Lower lobe of right lung (tissue), 2 donors: ENCODE data around the gene LRFN5. TPM values are rescaled to one million over a fixed set of nuclear protein-coding genes. Genes with fewer than 3 reads are reported as not detected.

Experiments
- ATAC-seq, 2 donors: fragments of 200-7000 bp; cut with Tn5 transposase; one replicate each; pipeline ENCODE4 v1.9.1; 2020 to 2022; ENCODE audit warnings: mild to moderate bottlenecking in 2 of 2, moderate library complexity in 2 of 2
- DNase-seq: peaks from one replicate; pipeline ENCODE4 v3.0.0-alpha.2; 2020
- H3K27ac ChIP-seq: fragments of 200-600 bp; one replicate; pipeline ENCODE4 v1.8.0; 2022
- H3K27me3 ChIP-seq: fragments of 200-600 bp; one replicate; pipeline ENCODE4 v1.8.0; 2022; ENCODE audit warnings: low read depth
- H3K36me3 ChIP-seq: fragments of 200-600 bp; one replicate; pipeline ENCODE4 v1.8.0; 2022; ENCODE audit warnings: mild to moderate bottlenecking
- H3K4me1 ChIP-seq: fragments of 200-600 bp; one replicate; pipeline ENCODE4 v1.8.0; 2022
- H3K4me3 ChIP-seq: fragments of 200-600 bp; one replicate; pipeline ENCODE4 v1.8.0; 2022; ENCODE audit warnings: mild to moderate bottlenecking
- H3K9me3 ChIP-seq: fragments of 200-600 bp; one replicate; pipeline ENCODE4 v1.8.0; 2022
- intact Hi-C: fragments of 100-400 bp; cut with DNase I; formaldehyde crosslinking; loops from one replicate; pipeline ENCODE4 v1.11.0; 2022
- total RNA-seq: library from RNA; stranded (reverse); fragmentation: NEBNext Ultra II Directional; extraction: Animal tissue kit (Norgen Biotek cat#: 25700); gene quantifications from one replicate; pipeline ENCODE4 v1.2.1, GENCODE V29; 2021
- TF ChIP-seq, protein P1 (sequence below): fragments of 200-600 bp; IDR thresholded peaks from one replicate; pipeline ENCODE4 v1.8.0; 2022; ENCODE audit warnings: antibody characterized with exemption, mild to moderate bottlenecking
- donor health status: DM: no; HTN: yes; CAD: no; lungs with severe emphysema.

The LRFN5 gene
- total RNA-seq, 1 donor from 2014 or later = 1.3 TPM

DNA sequence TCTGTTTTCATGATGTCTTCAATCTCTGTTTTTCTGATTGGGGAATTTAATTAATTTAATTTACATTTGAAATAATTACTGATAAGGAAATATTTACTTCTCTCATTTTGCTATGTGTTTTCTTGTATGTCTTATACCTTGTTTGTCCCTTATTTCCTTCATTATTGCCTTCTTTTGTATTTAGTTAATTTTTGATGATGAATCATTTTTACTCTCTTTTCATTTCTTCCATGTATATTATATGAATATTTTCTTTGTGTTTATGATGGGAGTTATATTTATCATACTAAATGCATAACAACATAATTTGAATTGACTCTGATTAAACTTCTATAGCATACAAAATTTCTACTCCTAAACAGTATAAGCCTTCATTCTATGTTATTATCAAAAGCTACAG lies 309.6 kb downstream of the LRFN5 start:
- Histone ChIP-seq H3K36me3 (no peaks in the 10 kb centered on the region), H3K9me3 (no peaks in the 10 kb centered on the region), H3K4me3 (no peak overlapping the region), H3K4me1 (no peaks in the 10 kb centered on the region), H3K27me3 (no peaks in the 10 kb centered on the region), H3K27ac (no peak overlapping the region)
- intact Hi-C loops = no loop called here
- DNase-seq = no peak
- TF ChIP-seq, protein P1, sequence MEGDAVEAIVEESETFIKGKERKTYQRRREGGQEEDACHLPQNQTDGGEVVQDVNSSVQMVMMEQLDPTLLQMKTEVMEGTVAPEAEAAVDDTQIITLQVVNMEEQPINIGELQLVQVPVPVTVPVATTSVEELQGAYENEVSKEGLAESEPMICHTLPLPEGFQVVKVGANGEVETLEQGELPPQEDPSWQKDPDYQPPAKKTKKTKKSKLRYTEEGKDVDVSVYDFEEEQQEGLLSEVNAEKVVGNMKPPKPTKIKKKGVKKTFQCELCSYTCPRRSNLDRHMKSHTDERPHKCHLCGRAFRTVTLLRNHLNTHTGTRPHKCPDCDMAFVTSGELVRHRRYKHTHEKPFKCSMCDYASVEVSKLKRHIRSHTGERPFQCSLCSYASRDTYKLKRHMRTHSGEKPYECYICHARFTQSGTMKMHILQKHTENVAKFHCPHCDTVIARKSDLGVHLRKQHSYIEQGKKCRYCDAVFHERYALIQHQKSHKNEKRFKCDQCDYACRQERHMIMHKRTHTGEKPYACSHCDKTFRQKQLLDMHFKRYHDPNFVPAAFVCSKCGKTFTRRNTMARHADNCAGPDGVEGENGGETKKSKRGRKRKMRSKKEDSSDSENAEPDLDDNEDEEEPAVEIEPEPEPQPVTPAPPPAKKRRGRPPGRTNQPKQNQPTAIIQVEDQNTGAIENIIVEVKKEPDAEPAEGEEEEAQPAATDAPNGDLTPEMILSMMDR = no peak
- ATAC-seq = no peak

DNA sequence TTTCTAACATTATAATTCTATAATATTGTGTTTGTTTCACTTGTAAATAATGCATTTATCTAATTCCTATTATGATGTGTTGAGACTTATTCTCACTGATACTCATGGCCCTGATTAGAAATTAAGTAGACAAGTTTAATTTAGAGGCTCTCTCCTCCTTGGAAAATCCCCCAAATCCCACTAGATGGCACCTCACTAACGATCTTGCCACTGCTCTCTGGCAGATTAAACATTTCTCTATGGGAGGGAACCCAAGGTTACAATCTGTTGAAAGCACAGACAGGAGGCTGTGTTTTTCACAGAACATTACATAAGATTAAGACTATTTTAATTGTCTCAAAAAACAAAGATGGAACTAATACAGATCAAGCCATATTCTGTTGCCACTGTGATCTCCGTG lies 318.7 kb downstream of the LRFN5 start:
- no peaks in the 10 kb centered on the region for H3K27me3 ChIP-seq
- H3K4me1 ChIP-seq = no peaks in the 10 kb centered on the region
- H3K4me3 ChIP-seq = no peak overlapping the region
- no peaks in the 10 kb centered on the region for H3K36me3 ChIP-seq
- H3K27ac ChIP-seq = no peak overlapping the region
- intact Hi-C loops = no loop called here
- ATAC-seq (no peak), DNase-seq (no peak)
- no peaks in the 10 kb centered on the region for H3K9me3 ChIP-seq
- TF ChIP-seq, protein P1 = no peak

DNA sequence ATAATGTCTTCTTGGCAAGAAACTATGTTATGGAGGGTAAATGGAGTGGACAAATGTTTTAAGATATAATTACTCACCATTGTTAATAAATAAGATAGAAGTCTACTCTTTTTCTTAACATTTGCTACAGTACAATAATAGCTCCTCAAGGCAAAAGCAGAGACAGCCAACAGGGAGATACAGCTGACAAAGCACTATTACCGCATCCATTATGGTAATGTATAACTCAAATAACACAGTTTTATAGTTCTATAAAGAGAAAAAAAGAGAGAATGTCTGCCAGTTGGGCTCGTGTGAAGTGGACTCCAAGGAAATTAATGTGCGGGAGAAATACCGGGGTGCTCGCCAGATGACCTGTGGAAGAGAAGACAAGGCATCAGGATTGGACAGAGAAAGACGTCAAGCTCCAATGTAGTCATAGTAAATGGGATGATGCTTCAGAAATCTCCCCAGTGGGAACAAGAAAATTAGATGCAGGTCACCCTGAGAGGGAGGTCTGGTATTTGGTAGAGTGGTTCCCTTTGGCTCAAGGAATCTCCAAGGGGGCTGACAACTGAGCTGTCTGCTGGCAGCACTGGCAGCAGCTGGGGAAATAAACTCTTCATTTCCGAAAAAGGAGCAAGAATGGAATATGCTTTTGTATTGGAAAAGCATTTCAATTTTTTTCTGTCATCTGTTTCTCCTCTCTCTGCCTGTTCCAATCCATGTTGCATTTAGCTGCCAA lies 343.9 kb downstream of the LRFN5 start:
- H3K27me3 ChIP-seq = no peaks in the 10 kb centered on the region
- TF ChIP-seq, protein P1 = no peak
- H3K4me3 ChIP-seq = no peak overlapping the region
- no peaks in the 10 kb centered on the region for H3K9me3 ChIP-seq
- H3K4me1 ChIP-seq = no peaks in the 10 kb centered on the region
- no peak for DNase-seq
- H3K36me3 ChIP-seq = no peaks in the 10 kb centered on the region
- ATAC-seq = no peak
- intact Hi-C loops = no loop called here
- no peak overlapping the region for H3K27ac ChIP-seq
